ENCODE results near the gene ATP12A.

ATP12A gene

GRCh38 chr13:24683351-24683750 lies 3.1 kb downstream of the ATP12A start:
- TF ChIP-seq, protein P1, sequence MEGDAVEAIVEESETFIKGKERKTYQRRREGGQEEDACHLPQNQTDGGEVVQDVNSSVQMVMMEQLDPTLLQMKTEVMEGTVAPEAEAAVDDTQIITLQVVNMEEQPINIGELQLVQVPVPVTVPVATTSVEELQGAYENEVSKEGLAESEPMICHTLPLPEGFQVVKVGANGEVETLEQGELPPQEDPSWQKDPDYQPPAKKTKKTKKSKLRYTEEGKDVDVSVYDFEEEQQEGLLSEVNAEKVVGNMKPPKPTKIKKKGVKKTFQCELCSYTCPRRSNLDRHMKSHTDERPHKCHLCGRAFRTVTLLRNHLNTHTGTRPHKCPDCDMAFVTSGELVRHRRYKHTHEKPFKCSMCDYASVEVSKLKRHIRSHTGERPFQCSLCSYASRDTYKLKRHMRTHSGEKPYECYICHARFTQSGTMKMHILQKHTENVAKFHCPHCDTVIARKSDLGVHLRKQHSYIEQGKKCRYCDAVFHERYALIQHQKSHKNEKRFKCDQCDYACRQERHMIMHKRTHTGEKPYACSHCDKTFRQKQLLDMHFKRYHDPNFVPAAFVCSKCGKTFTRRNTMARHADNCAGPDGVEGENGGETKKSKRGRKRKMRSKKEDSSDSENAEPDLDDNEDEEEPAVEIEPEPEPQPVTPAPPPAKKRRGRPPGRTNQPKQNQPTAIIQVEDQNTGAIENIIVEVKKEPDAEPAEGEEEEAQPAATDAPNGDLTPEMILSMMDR (IDR thresholded peaks at IDR 0.05) = no peak

DNA sequence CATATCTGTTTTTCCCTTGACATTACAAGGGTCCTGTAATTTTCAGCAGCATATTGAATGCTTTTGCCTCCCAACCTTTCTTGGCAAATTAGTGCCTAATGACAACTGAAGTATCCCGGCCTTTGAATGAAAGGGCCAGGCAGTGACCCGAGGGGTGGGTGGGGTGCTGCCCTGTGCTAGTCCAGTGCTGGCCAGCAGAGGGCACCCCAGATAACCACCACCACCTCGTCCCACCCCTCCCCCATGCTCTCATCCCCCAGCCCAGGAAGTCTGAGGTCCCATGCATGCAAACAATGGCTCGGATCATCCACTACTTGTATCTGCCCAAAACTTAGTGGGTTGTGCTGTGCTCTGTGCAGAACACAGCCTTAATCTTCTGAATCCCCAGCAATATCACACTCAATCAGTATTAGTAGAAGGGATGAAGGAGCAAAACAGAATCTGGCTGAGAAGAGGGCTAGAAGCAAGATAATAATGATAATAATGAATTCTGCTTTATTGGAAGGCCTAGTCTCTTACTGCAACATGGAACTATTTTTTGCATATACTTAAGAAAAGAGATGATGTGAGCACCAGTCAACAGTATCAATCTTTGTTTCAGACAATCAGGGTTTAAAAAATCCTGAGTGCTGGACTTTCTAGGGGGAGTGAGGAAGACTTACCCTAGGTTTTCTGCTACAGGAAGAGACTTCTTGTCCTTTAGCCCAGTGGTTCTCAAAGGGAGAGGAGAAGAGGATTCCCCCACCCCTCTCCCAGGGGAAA lies 3.8 kb downstream of the ATP12A start:
- TF ChIP-seq, protein P1 (IDR thresholded peaks at IDR 0.05) = peak; percentile 92

DNA sequence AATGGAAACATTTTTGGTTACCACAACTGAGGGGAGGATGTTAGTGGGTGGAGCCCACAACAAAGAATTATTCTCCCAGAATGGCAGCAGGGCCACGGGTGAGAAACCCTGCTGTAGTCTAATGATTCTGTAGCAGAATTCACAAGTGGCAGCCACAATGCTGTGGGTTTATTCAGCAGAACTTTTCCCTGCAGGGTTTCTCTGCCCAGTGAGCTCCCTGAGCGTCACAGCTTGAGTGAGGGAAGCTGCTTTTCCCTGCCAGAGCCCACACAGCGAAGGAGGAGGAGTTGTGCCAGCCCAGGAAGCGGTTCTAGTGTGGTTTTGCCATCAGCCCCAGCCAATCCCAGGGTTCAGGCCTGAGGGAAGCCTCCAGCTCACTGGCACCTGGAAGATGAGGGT lies 4.4 kb downstream of the ATP12A start:
- TF ChIP-seq, protein P1 (IDR thresholded peaks at IDR 0.05) = no peak

DNA sequence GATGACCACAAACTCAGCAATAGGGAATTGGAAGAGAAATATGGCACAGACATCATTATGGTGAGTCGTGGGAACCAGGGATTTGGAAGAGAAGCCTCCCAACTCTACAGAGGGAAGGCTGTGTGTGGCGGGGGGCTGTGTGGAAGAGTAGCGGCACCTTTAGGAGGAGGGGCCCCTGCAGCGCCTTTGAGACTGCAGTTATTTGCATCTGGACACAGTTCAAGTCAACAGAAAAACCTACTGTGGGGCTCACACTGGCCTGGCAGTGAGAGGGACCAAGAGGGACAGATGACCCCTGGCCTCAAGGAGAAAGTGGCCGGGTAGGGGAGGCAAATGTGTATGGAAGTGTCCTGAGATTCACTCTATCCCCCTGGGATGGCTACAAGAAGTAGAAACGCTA lies 5.1 kb downstream of the ATP12A start:
- TF ChIP-seq, protein P1 (IDR thresholded peaks at IDR 0.05) = no peak

GRCh38 chr13:24687611-24688010 lies 7.4 kb downstream of the ATP12A start:
- TF ChIP-seq, protein P1 (IDR thresholded peaks at IDR 0.05) = no peak

GRCh38 chr13:24688111-24688510 lies 7.9 kb downstream of the ATP12A start:
- TF ChIP-seq, protein P1 (IDR thresholded peaks at IDR 0.05) = no peak

DNA sequence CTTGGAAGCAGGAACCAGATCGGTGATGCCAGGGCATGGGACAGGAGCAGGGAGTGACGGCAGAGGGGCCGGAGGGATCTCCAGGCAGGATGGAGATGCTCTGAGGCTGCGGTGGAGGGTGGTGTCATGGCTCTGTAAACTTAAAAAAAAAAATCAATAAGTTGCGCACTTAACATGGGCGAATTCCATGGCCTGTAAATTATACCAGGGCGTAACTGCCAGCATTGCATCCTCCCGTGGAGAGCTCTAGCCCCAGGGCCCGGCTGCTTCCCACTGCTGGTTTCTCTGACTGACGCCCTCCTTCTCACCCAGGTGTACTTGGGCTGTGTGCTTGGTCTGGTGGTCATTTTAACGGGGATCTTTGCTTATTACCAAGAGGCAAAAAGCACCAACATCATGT lies 8.7 kb downstream of the ATP12A start:
- TF ChIP-seq, protein P1 (IDR thresholded peaks at IDR 0.05) = no peak

DNA sequence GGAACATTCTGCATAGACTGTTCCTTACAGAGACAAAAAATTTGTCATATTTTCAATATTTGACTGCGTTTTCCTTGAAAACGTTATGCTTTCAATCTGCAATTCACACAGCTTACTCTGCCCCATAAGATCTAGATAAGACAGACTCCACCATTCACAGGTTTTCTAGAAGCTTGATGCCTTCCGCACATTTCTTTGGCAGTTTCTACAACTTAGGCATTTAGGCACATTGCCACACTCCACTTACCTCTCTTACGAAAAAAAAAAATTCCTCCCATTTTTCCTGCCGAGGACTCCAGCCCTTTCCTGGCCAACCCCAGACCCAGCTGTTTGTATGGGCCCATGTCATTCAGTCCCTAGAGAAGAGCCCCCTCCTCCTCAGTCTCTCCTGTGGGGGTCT lies 11.2 kb downstream of the ATP12A start:
- TF ChIP-seq, protein P1 (IDR thresholded peaks at IDR 0.05) = no peak
